Right cardiac atrium (tissue), 5 donors: ENCODE results near the gene CDK5R2. TPM values are rescaled to one million over a fixed set of nuclear protein-coding genes. Genes with fewer than 3 reads are reported as not detected.
A peak's percentile ranks its signal among the peaks of the same experiment; 100 is the strongest.

ENCODE experiments used
- ATAC-seq, 2 donors: fragments of 200-7000 bp; cut with Tn5 transposase; one replicate each; pipeline versions ENCODE4 v1.8.0 to v1.9.1; 2020; ENCODE audit warnings: moderate library complexity in 2 of 2, mild to moderate bottlenecking in 1 of 2
- DNase-seq, 3 donors: peaks; one replicate each; pipeline ENCODE4 v3.0.0-alpha.2; 2020
- H3K27ac ChIP-seq: one replicate; pipeline ENCODE4 v1.5.1; 2013; ENCODE audit warnings: mild to moderate bottlenecking, low read length, control low read depth, moderate library complexity
- H3K27me3 ChIP-seq: one replicate; pipeline ENCODE4 v1.6.1; 2013; ENCODE audit not compliant: control insufficient read depth, insufficient read depth
- H3K4me1 ChIP-seq: one replicate; pipeline ENCODE4 v1.6.1; 2013; ENCODE audit warnings: low read length; ENCODE audit not compliant: control insufficient read depth, insufficient read depth
- H3K4me3 ChIP-seq: one replicate; pipeline ENCODE4 v1.5.1; 2013; ENCODE audit warnings: low read length, control low read depth
- H3K9me3 ChIP-seq: one replicate; pipeline ENCODE4 v1.6.1; 2013; ENCODE audit warnings: low read length; ENCODE audit not compliant: control insufficient read depth
- WGBS: extraction: QIAGEN DNeasy Blood & Tissue Kit; methylation state at CpG from one replicate; pipeline ENCODE4 v1.1.7; 2013; 5-methylcytosine and 5-hydroxymethylcytosine counted together
- intact Hi-C, 4 donors: fragments of 100-400 bp; cut with DNase I; formaldehyde crosslinking; loops; one replicate each; pipeline versions ENCODE4 v1.11.0 to v1.14.0; 2022 to 2023
- polyA plus RNA-seq: library from polyadenylated mRNA; stranded (reverse); fragments of 200-250 nt; gene quantifications from one replicate; pipeline ENCODE4 v1.2.3, GENCODE V29; 2013
- total RNA-seq, 4 donors: library from RNA; stranded (reverse); fragmentation: NEBNext Ultra II Directional; extraction: Animal tissue kit (Norgen Biotek cat#: 25700); gene quantifications; one replicate each; pipeline ENCODE4 v1.2.1, GENCODE V29; 2021
- donor health status: healthy with polysubstance abuse.
- donor health status: DM: no; HTN: yes; CAD: no.
- donor health status: DM: no; HTN: no; CAD: no.
- donor health status: DM: no; HTN: yes; CAD: no; lungs with severe emphysema.
- donor health status: DM: yes; HTN: yes; CAD: no.

CDK5R2 gene
- total and polyA plus RNA-seq, 5 donors, result 0.09 TPM; not detected in 4

DNA sequence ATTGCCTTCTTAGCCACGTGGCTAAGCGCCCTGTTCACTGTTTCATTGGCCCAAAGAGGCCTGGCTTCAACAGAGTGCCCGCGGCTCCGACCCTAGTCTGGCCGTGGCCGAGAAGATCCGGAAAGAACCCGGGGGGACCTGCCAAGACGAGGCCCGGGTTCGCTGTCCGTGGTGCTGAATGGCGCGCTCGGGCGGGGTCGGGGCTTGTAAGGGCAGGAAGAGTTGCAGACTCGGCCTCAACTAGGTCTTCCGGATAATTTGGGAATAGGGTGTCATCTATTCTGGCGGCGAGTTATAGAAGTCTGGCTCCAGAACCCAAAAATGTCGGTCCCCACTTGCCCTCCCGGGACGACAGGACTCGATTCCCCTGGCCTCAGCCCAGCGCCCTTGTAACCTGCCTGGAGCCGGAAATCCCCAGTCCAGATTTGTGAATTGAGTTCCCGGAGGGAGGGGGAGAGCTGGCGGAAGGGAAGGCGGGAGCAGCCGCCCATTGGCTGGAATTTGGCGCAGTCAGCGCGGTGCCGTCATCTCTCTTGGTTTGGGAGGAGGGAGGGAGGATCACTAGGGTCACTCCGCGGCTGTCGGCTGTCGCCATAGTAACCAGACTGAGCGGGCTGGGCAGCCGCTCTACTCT, 3.5 kb downstream of the CDK5R2 start:
- no peaks in the 10 kb centered on the region for H3K9me3 ChIP-seq
- DNase-seq (peak; percentile 71 to 89 (median 88)), ATAC-seq (peak in 1 of 2 donors; percentile 62)
- no peak overlapping the region for H3K4me3 ChIP-seq
- H3K27ac ChIP-seq, result no peak overlapping the region
- 2% methylated on average over 42 of the region's 42 CpGs for WGBS
- intact Hi-C loops, result no loop called here
- H3K27me3 ChIP-seq, result no peaks in the 10 kb centered on the region
- no peaks in the 10 kb centered on the region for H3K4me1 ChIP-seq

DNA sequence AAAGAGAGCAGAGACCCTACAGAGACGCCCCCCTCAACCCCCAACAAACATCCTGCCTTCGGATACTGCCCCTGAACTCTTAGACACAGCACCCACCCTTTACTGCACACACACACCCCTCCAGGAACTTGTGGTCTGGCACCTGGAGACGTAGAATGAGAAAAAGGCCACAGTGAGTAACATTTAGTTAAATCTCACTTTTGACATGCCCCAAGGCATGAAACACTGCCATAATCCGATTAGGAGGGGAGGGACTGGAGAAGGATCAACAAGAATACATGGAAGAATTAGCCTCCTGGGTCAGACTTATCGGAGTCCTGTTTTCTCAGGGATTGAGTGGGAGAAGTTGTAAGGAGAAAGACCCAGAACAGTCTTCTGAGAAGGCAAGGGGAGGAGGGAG, 4.1 kb downstream of the CDK5R2 start:
- intact Hi-C loops, result no loop called here
- H3K27me3 ChIP-seq, result no peaks in the 10 kb centered on the region
- H3K4me1 ChIP-seq, result no peaks in the 10 kb centered on the region
- no peak for DNase-seq
- no peak overlapping the region for H3K4me3 ChIP-seq
- no peak overlapping the region for H3K27ac ChIP-seq
- no peaks in the 10 kb centered on the region for H3K9me3 ChIP-seq
- 15% methylated on average over 5 of the region's 5 CpGs for WGBS
- ATAC-seq, result no peak

DNA sequence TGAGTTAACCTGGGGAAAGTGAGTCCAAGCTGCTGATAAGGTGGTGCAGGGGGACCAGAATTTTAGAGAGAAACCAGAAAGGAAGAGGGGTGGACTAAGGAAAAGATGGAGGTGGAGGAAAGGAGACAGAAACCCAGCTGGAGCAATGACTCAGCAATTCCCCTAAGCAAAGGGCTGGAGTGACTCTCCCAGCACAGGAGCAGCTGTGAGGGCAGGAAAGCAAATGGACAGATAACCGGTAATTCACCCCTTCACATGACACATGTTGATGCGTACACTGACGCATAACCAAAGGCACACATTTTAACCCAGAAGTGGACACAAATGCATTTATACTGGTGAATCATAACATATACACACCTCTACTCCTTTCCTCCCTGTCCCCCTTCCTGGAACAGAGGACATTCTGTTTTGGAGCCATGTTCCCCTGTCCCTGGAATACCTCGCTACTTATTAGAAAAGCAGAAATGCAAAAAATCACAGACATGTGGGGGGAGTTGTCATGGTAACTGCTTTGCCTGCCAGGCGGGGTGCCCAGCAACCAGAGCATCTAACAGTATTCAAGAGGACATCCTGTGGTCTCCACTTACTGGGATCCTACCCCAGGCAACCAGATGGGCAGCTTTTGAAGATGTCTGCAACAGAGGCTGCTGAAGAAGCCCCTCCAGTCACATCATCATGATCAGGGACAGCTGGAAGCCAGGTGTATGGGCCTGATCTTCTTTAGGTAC, 4.7 kb downstream of the CDK5R2 start:
- WGBS, result 35% methylated on average over 5 of the region's 5 CpGs
- DNase-seq (no peak), ATAC-seq (no peak)
- H3K9me3 ChIP-seq, result no peaks in the 10 kb centered on the region
- H3K27ac ChIP-seq, result no peak overlapping the region
- H3K4me1 ChIP-seq, result no peaks in the 10 kb centered on the region
- no peaks in the 10 kb centered on the region for H3K27me3 ChIP-seq
- H3K4me3 ChIP-seq, result no peak overlapping the region
- intact Hi-C loops, result no loop called here

DNA sequence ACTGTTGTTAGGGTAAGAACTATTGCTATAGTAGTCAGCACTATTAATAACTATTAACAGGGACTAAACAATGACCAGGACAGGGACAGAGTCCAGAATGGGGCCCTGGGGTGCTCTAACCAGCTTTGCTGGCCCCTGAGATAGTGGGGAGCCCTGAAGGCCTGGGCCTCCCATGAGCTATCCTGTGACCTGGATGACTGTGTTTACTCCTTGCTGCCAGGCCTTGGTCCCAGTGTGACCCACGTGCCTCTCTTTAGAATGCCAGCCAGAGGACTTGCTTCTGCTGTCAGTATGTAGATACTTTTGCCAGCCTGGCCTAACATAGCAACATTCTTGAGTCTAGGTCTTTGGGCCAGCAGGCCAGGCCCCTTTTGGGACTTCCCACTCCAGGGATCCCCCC, 11.4 kb downstream of the CDK5R2 start:
- no peaks in the 10 kb centered on the region for H3K27me3 ChIP-seq
- H3K4me3 ChIP-seq, result no peak overlapping the region
- 20% methylated on average over 1 of the region's 1 CpG for WGBS
- no peaks in the 10 kb centered on the region for H3K9me3 ChIP-seq
- DNase-seq (no peak), ATAC-seq (peak in 1 of 2 donors; percentile 40)
- H3K4me1 ChIP-seq, result no peaks in the 10 kb centered on the region
- H3K27ac ChIP-seq, result no peak overlapping the region
- intact Hi-C loops, result no loop called here

DNA sequence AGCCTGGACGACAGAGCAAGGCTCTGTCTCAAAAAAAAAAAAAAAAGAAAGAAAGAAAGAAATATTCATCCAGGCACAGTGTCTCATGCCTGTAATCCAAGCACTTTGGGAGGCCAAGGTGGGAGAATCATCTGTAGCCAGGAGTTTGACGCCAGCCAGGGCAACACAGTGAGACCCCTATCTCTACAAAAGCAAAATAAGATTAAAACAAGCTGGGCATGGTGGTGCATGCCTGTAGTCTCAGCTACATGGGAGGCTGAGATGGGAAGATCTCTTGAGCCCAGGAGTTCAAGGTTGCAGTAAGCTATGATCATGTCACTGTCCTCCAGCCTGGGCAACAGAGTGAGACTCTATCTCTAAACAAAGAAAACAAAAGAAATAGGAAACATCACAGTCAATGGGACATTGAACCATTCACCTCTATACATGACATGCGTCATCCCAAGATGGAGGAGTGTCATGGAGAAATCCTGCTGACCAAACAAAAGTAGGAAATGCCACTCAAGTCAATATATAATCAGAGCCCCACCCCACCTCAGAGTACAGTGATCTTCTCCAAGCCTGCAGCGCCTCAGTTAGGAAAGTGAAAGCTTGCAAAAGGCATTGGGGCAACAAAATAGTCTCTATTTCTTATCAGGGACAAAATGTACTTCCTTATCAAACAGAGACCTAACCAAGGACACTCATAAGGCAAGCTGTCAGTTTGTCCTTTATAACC, 15.8 kb downstream of the CDK5R2 start:
- no peak overlapping the region for H3K4me3 ChIP-seq
- intact Hi-C loops, result no loop called here
- no peaks in the 10 kb centered on the region for H3K9me3 ChIP-seq
- H3K27me3 ChIP-seq, result no peaks in the 10 kb centered on the region
- DNase-seq, result no peak
- WGBS, result 61% methylated on average over 4 of the region's 4 CpGs
- H3K27ac ChIP-seq, result no peak overlapping the region
- H3K4me1 ChIP-seq, result no peaks in the 10 kb centered on the region
- no peak for ATAC-seq

DNA sequence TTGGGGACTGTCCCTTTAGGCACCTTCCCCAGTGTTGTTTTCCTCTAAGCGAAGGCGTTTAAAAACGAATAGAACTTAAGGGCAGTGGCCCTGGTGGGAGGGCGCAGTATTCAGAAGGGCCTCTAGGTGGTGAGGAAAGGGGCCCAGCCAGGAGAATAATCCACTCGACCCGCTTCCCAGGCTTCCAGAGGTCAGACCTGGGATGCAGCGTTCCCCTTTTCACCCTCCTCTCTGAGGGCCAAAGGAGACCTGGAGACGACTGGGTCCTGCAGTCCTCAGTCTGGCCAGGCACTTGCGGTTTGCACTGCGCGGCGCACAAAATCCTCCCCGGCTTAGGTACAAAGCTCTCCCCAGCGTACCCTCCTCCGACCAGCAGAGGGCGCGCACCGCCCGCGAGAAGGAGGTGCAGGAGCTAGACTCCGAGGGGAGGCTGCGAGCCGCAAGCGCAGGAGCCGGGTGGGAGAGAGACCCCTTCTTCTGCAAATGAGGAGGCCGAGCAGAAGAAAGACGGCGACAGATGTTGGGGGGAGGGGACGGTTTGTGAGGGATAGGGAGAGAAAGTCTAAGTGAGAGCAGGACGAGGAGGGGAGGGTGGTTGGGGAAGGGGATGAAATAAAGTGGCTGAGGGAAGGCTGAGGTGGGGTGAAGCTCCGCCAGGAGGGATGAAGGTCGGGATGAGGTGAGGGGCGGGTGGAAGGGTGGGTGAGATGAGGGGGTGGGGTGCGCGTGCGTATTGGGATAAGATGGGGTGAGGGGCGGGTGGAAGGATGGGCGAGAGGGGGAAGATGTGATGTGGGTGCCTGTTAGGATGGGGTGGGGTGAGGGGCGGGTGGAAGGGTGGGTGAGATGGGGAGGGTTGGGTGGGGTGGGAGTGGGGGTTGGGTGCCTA, 20.6 kb downstream of the CDK5R2 start:
- 3% methylated on average over 39 of the region's 39 CpGs for WGBS
- Histone ChIP-seq H3K4me1 (peaks cover 13% of the 10 kb centered on the region), H3K4me3 (no peak overlapping the region), H3K27ac (no peak overlapping the region), H3K27me3 (no peaks in the 10 kb centered on the region), H3K9me3 (no peaks in the 10 kb centered on the region)
- DNase-seq (peak; percentile 85 to 93 (median 90)), ATAC-seq (peak; percentile 82 to 84)
- intact Hi-C loops, result no loop called here

DNA sequence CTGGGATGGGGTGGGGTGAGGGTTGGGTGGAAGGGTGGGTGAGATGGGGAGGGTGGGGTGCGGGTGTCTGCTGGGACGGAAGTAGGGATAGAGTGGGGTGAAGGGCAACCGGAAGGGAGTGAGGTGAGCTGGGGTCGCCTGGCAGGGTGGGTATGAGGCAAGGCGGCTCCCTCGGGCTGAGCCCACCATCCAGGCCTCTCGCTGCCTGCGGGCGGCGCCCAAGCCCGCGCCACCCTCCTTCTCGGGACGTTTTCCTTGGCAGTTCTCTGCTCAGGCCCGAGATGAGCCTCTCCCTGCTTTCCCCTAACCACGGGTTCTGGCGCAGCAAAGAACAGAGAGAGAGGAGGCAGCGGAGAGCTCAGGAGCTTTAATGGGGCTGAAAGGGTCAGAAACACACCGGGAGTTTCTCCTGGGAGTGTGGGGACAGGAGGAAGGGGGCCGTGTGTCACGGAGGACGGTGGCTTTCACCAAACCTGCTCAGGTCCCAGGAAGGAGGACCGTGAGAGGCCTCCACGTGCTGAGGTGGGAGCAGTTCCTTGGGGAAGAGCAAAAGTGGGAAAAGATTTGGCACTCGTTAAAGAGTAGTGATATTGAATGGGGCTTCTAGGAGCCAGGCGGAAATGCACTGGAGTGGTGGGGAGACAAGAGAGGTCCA, 21.4 kb downstream of the CDK5R2 start:
- ATAC-seq (peak in 1 of 2 donors; percentile 6), DNase-seq (no peak)
- H3K27ac ChIP-seq, result no peak overlapping the region
- 2% methylated on average over 26 of the region's 26 CpGs for WGBS
- no peaks in the 10 kb centered on the region for H3K27me3 ChIP-seq
- H3K9me3 ChIP-seq, result no peaks in the 10 kb centered on the region
- peak overlapping the region; percentile 8 for H3K4me3 ChIP-seq
- intact Hi-C loops, result no loop called here
- peaks cover 13% of the 10 kb centered on the region for H3K4me1 ChIP-seq

DNA sequence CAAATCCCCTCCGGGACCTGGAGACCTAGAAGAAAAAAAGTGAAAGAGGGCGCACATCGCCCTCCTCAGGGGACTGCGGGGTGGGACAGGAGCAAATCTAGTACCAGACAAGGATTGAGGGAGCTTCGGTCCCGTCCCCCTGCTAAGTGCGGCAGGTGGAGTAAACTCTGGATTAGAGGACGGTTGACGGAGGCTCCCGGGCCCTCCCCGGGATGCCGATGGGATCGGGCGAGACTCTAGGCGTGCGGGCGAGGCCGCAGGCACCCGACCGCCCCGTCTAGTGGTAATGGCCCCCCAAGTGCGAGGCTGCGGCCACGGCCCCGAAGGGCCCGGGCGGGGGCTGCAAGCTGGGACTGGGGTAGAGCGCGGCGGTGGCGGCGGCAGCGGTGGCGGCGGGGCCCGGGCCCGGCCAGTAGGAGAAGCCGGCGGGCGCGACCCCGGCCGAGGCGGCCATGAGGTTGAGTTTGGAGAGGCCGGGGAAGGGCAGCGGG, 22.0 kb downstream of the CDK5R2 start:
- intact Hi-C loops, result no loop called here
- Histone ChIP-seq H3K27ac (no peak overlapping the region), H3K9me3 (no peaks in the 10 kb centered on the region), H3K4me1 (peaks cover 13% of the 10 kb centered on the region), H3K4me3 (peak overlapping the region; percentile 8), H3K27me3 (no peaks in the 10 kb centered on the region)
- DNase-seq (peak in 1 of 3 donors; percentile 50), ATAC-seq (no peak)
- WGBS, result 5% methylated on average over 46 of the region's 46 CpGs

DNA sequence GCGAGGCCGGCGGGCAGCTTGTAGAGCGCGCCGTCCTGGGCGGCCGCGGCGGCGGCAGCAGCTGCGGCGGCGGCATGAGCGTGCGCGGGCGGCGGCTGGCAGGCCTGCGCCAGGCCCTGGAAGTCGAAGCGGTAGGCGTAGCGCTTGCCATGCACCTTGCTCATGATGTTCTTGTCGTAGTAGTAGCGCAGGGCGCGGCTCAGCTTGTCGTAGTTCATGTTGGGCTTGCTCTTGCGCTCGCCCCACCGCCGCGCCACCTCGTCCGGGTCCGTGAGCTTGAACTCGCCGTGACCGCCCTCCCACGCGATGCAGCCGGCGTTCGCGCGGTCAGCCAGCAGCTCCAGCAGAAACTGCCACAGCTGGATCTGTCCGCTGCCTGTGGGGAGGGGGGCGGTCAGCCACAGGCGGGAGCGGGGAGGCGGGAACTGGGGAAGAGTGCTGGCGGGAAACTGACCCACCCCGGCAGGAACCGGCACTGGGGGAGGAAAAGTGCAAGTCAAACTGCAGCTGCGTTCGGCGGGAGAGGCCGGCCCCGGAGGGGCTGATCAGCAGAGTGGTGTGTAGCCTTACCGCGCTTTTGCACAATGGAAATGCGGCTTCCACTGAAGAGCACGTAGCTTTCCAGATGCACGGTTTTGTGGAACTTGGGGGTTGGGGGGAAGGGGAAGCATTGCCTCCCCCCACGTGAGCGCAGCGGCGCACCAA, 22.6 kb downstream of the CDK5R2 start:
- H3K4me1 ChIP-seq, result peaks cover 13% of the 10 kb centered on the region
- WGBS, result 1% methylated on average over 69 of the region's 69 CpGs
- peak in 1 of 3 donors; percentile 66 for DNase-seq
- no peak overlapping the region for H3K27ac ChIP-seq
- intact Hi-C loops, result no loop called here
- ATAC-seq, result peak in 1 of 2 donors; percentile 28
- no peaks in the 10 kb centered on the region for H3K27me3 ChIP-seq
- H3K4me3 ChIP-seq, result peak overlapping the region; percentile 8
- H3K9me3 ChIP-seq, result no peaks in the 10 kb centered on the region
